ENCODE data around the gene MDN1.

MDN1 gene

DNA sequence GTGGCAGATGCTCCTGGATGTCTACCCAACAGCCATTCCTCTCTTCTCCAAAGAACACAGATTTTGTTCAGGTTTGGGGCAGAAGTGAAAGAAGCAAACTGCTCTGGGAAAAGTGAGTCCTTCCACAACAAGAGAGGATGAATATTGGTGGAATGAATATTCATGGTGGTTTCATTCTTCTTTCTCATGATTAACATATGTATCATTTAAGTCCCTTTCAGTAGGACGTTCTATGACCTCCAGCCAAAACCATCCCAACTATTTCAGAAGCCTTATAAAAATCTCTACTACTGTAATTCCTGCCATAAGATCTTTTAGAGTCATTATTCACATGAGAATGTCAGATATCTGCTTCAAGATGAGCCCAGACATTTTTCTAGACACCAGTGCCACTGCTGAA, 44.4 kb downstream of the MDN1 start:
- Histone ChIP-seq H3K27ac (ENCODE audit: low read length) (no peak overlapping the region), H3K27me3 (replicated peaks; ENCODE audit: insufficient read depth, low read length) (no peaks in the 10 kb centered on the region), H3K9me3 (replicated peaks; ENCODE audit: insufficient read depth, low read length) (no peaks in the 10 kb centered on the region), H3K4me1 (ENCODE audit: low read length) (no peaks in the 10 kb centered on the region), H3K4me2 (ENCODE audit: low read depth, low read length) (no peak overlapping the region), H3K9me2 (replicated peaks; ENCODE audit: insufficient read depth, low read length) (no peaks in the 10 kb centered on the region), H2AFZ (ENCODE audit: low read length) (no peak overlapping the region), H3K36me3 (replicated peaks; ENCODE audit: insufficient read depth, low read length) (peaks cover 5% of the 10 kb centered on the region; the same call in 1 of the 2 replicates), H3K79me2 (ENCODE audit: low read length) (no peaks in the 10 kb centered on the region), H4K20me1 (ENCODE audit: insufficient read depth, low read length) (no peaks in the 10 kb centered on the region), H3F3A (ENCODE audit: insufficient read depth, low read length) (no peaks in the 10 kb centered on the region), H3K9ac (ENCODE audit: low read length) (no peak overlapping the region), H3K4me3 (ENCODE audit: low read length) (no peak overlapping the region)
- TF ChIP-seq EZH2 (optimal IDR thresholded peaks at IDR 0.05; ENCODE audit: low read depth, low read length) = no peak
- no peak for DNase-seq

- no peaks in the 10 kb centered on the region for H3K79me2 ChIP-seq (ENCODE audit: low read length)
- H3K9ac ChIP-seq (ENCODE audit: low read length) = no peak overlapping the region
- no peak overlapping the region for H2AFZ ChIP-seq (ENCODE audit: low read length)
- peaks cover 11% of the 10 kb centered on the region; the same call in 1 of the 2 replicates for H3K36me3 ChIP-seq (replicated peaks; ENCODE audit: insufficient read depth, low read length)
- no peaks in the 10 kb centered on the region for H4K20me1 ChIP-seq (ENCODE audit: insufficient read depth, low read length)
- no peaks in the 10 kb centered on the region for H3K27me3 ChIP-seq (replicated peaks; ENCODE audit: insufficient read depth, low read length)
- no peaks in the 10 kb centered on the region for H3K9me3 ChIP-seq (replicated peaks; ENCODE audit: insufficient read depth, low read length)
- no peaks in the 10 kb centered on the region for H3F3A ChIP-seq (ENCODE audit: insufficient read depth, low read length)
- H3K4me2 ChIP-seq (ENCODE audit: low read depth, low read length) = no peak overlapping the region
- no peak overlapping the region for H3K27ac ChIP-seq (ENCODE audit: low read length)
- H3K4me3 ChIP-seq (ENCODE audit: low read length) = no peak overlapping the region
- no peaks in the 10 kb centered on the region for H3K4me1 ChIP-seq (ENCODE audit: low read length)
- TF ChIP-seq EZH2 (optimal IDR thresholded peaks at IDR 0.05; ENCODE audit: low read depth, low read length) = no peak
- no peak for TF ChIP-seq EZH2phosphoT487 (IDR thresholded peaks at IDR 0.05; ENCODE audit: low read length)
- TF ChIP-seq, protein P1, sequence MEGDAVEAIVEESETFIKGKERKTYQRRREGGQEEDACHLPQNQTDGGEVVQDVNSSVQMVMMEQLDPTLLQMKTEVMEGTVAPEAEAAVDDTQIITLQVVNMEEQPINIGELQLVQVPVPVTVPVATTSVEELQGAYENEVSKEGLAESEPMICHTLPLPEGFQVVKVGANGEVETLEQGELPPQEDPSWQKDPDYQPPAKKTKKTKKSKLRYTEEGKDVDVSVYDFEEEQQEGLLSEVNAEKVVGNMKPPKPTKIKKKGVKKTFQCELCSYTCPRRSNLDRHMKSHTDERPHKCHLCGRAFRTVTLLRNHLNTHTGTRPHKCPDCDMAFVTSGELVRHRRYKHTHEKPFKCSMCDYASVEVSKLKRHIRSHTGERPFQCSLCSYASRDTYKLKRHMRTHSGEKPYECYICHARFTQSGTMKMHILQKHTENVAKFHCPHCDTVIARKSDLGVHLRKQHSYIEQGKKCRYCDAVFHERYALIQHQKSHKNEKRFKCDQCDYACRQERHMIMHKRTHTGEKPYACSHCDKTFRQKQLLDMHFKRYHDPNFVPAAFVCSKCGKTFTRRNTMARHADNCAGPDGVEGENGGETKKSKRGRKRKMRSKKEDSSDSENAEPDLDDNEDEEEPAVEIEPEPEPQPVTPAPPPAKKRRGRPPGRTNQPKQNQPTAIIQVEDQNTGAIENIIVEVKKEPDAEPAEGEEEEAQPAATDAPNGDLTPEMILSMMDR (IDR thresholded peaks at IDR 0.05; ENCODE audit: low read length) = no peak
- no peaks in the 10 kb centered on the region for H3K9me2 ChIP-seq (replicated peaks; ENCODE audit: insufficient read depth, low read length)
- no peak for DNase-seq
Observed at GRCh38 chr6:89769572-89769971, 50.0 kb downstream of the MDN1 start.

- H3K9ac ChIP-seq (ENCODE audit: low read length) = no peak overlapping the region
- H3K9me3 ChIP-seq (replicated peaks; ENCODE audit: insufficient read depth, low read length) = no peaks in the 10 kb centered on the region
- no peaks in the 10 kb centered on the region for H3K79me2 ChIP-seq (ENCODE audit: low read length)
- no peak overlapping the region for H3K4me2 ChIP-seq (ENCODE audit: low read depth, low read length)
- H3K4me3 ChIP-seq (ENCODE audit: low read length) = no peak overlapping the region
- H3K27ac ChIP-seq (ENCODE audit: low read length) = no peak overlapping the region
- H3F3A ChIP-seq (ENCODE audit: insufficient read depth, low read length) = no peaks in the 10 kb centered on the region
- H3K36me3 ChIP-seq (replicated peaks; ENCODE audit: insufficient read depth, low read length) = peaks cover 5% of the 10 kb centered on the region; the same call in 1 of the 2 replicates
- no peak for TF ChIP-seq EZH2phosphoT487 (IDR thresholded peaks at IDR 0.05; ENCODE audit: low read length)
- no peak for TF ChIP-seq EZH2 (optimal IDR thresholded peaks at IDR 0.05; ENCODE audit: low read depth, low read length)
- TF ChIP-seq, protein P1 (IDR thresholded peaks at IDR 0.05; ENCODE audit: low read length) = no peak
- no peaks in the 10 kb centered on the region for H4K20me1 ChIP-seq (ENCODE audit: insufficient read depth, low read length)
- H3K4me1 ChIP-seq (ENCODE audit: low read length) = no peaks in the 10 kb centered on the region
- no peaks in the 10 kb centered on the region for H3K9me2 ChIP-seq (replicated peaks; ENCODE audit: insufficient read depth, low read length)
- no peak for DNase-seq
- H3K27me3 ChIP-seq (replicated peaks; ENCODE audit: insufficient read depth, low read length) = no peaks in the 10 kb centered on the region
- no peak overlapping the region for H2AFZ ChIP-seq (ENCODE audit: low read length)
Observed at GRCh38 chr6:89768324-89768723, 51.3 kb downstream of the MDN1 start.

DNA sequence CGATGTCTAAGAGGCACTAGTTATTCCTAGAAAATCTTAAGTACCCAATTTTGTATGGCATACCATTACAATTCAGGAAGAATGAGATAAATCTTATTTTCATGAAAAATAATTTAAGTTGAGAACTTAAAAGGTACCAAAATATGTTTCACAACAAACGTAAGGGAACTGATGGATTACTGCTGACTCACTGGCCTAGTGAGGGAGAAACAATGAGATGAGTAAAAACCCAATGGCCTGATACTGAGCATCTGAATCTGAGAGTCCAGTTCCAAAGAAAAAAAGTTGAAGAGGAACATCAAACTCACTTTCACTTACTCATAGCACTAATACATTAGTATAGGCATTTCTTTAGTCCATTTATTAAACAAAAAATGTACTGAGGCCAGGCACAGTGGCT, 56.0 kb downstream of the MDN1 start:
- Histone ChIP-seq H3K27me3 (replicated peaks; ENCODE audit: insufficient read depth, low read length) (no peaks in the 10 kb centered on the region), H3K79me2 (ENCODE audit: low read length) (no peaks in the 10 kb centered on the region), H3K4me1 (ENCODE audit: low read length) (no peaks in the 10 kb centered on the region), H3K9me3 (replicated peaks; ENCODE audit: insufficient read depth, low read length) (no peaks in the 10 kb centered on the region), H4K20me1 (ENCODE audit: insufficient read depth, low read length) (no peaks in the 10 kb centered on the region), H3F3A (ENCODE audit: insufficient read depth, low read length) (no peaks in the 10 kb centered on the region), H3K9me2 (replicated peaks; ENCODE audit: insufficient read depth, low read length) (no peaks in the 10 kb centered on the region), H3K4me2 (ENCODE audit: low read depth, low read length) (no peak overlapping the region), H3K36me3 (replicated peaks; ENCODE audit: insufficient read depth, low read length) (no peaks in the 10 kb centered on the region; the same call in 1 of the 2 replicates), H3K27ac (ENCODE audit: low read length) (no peak overlapping the region), H2AFZ (ENCODE audit: low read length) (no peak overlapping the region), H3K9ac (ENCODE audit: low read length) (no peak overlapping the region), H3K4me3 (ENCODE audit: low read length) (no peak overlapping the region)
- no peak for DNase-seq
- TF ChIP-seq EZH2phosphoT487 (IDR thresholded peaks at IDR 0.05; ENCODE audit: low read length) = no peak
- TF ChIP-seq, protein P1 (IDR thresholded peaks at IDR 0.05; ENCODE audit: low read length) = no peak
- TF ChIP-seq EZH2 (optimal IDR thresholded peaks at IDR 0.05; ENCODE audit: low read depth, low read length) = no peak
